C4-2B (cell line): ENCODE data around the gene TEKT3.

ENCODE experiments used
- H3K27ac ChIP-seq: fragments of 450-650 bp; 2 replicates; pipeline ENCODE4 v1.5.1; 2017
- ZFX ChIP-seq: fragments of 450-650 bp; IDR thresholded peaks from 2 replicates; pipeline ENCODE4 v1.6.1; 2017
- TF ChIP-seq, protein P1 (sequence below): fragments of 450-650 bp; conservative IDR thresholded peaks from 2 replicates; pipeline ENCODE4 v1.5.1; 2017; ENCODE audit warnings: mild to moderate bottlenecking

The TEKT3 gene

DNA sequence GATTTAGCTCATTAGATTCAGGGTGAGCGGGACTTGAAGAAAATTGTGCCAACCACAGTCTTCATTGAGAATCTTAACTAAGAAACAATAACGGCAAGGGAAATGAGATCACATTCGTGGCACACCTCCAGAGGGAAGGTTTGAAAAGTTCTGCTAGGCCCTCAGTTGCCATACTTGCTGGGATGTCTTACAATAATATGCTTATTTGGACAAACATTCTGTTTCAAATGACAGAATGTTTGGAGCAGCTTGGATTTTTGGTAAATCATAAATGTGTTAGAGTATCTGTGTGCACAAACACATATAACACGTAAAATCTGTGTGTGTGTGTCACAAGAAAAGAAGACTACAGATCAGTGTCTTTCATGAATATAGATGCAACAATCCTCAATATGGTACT, 24.6 kb upstream of the TEKT3 start:
- H3K27ac ChIP-seq = no peak overlapping the region
- TF ChIP-seq ZFX = no peak
- TF ChIP-seq, protein P1, sequence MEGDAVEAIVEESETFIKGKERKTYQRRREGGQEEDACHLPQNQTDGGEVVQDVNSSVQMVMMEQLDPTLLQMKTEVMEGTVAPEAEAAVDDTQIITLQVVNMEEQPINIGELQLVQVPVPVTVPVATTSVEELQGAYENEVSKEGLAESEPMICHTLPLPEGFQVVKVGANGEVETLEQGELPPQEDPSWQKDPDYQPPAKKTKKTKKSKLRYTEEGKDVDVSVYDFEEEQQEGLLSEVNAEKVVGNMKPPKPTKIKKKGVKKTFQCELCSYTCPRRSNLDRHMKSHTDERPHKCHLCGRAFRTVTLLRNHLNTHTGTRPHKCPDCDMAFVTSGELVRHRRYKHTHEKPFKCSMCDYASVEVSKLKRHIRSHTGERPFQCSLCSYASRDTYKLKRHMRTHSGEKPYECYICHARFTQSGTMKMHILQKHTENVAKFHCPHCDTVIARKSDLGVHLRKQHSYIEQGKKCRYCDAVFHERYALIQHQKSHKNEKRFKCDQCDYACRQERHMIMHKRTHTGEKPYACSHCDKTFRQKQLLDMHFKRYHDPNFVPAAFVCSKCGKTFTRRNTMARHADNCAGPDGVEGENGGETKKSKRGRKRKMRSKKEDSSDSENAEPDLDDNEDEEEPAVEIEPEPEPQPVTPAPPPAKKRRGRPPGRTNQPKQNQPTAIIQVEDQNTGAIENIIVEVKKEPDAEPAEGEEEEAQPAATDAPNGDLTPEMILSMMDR = no peak

DNA sequence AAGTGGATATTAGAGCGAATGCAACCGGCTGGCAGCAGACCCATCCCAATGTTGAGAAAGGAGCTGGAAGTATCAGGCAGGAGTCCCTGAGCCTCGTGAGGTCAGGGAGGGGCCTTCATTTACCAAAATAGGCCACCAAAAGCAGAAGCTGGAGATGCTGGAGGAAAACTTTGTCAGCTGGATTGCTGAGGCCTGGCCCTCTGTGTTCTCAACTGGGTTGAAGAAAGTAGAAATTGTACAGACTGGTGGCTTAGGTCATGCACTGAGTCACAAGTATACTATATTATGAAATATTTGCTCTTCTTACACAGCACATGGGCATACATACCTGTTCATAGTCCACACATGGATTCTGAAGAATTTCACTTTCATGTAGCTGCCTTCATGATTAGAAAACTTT, 23.2 kb upstream of the TEKT3 start:
- H3K27ac ChIP-seq = no peak overlapping the region
- TF ChIP-seq ZFX = no peak
- TF ChIP-seq, protein P1 = no peak

DNA sequence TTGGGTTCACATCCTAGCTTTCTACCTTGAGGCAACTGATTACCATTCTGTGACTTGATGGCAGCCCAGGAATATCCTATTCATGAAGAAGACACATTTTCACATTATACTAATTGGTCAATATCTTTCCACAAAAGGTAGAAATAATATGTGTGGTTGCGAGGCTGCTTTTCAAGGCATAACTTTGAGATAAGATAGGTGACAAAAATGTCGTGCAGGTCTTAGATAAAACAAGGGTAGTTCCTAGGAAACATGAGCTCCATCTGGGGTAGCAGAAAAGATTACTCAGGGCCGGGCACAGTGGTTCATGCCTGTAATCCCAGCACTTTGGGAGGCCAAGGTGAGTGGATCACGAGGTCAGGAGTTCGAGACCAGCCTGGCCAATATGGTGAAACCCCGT, 22.3 kb upstream of the TEKT3 start:
- TF ChIP-seq ZFX = no peak
- TF ChIP-seq, protein P1 = no peak
- H3K27ac ChIP-seq = no peak overlapping the region

DNA sequence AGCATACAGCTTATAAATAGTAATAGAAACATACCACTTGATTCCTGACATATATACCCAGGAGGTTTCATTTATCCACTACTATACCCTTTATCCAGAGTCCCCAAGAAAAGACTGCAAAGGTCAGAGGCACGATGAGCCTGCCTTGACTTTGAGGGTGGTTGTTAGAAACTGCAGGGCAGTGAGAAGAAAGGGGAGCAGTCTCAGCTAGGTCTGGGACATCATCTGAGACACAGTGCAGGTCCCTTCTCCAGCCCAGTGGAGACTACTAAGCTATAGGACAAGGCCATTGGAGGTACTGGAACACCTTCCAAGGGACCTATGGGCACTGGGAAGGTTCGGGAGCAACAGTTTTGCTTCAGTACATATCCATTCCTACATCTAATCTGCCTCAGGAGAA, 20.2 kb upstream of the TEKT3 start:
- TF ChIP-seq, protein P1 = no peak
- TF ChIP-seq ZFX = no peak
- H3K27ac ChIP-seq = no peak overlapping the region

DNA sequence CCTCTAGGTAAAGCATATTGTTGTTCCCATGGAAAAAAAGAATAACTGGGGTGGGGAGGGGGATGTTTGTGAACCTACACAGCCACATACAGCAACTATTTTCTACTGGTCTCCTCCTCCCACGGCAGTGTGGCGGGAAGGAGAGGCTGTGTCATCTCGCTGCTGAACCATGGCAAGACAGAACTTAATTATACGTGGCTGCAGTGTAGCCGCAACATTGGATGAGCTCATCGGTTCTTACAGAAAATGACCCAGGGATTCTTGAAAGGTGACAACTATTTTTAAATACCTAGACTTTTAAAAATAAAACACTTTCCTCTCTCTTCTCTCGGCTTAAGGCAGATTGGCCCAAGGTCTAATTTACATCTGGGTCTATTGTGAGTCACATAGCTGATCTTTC, 19.8 kb upstream of the TEKT3 start:
- H3K27ac ChIP-seq = no peak overlapping the region
- no peak for TF ChIP-seq ZFX
- TF ChIP-seq, protein P1 = no peak

DNA sequence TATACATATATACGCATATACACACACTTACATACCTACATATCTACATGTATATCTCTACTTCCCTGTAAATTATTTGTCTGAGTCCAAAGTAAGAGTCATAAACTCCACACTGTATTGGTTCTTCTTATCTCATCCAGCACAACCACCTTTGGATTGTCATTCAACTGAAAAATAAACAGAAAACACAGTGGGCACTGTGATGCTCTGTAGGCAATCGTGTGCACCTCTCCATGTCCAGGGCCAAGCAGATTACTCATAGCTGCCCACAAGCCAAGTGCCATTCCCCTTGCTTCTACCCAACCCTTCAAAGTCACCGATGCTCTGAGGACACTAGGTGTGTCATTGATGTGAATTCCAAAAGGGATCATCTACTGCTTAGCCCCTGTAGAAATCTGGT, 12.9 kb upstream of the TEKT3 start:
- TF ChIP-seq, protein P1 = no peak
- TF ChIP-seq ZFX = no peak
- no peak overlapping the region for H3K27ac ChIP-seq

DNA sequence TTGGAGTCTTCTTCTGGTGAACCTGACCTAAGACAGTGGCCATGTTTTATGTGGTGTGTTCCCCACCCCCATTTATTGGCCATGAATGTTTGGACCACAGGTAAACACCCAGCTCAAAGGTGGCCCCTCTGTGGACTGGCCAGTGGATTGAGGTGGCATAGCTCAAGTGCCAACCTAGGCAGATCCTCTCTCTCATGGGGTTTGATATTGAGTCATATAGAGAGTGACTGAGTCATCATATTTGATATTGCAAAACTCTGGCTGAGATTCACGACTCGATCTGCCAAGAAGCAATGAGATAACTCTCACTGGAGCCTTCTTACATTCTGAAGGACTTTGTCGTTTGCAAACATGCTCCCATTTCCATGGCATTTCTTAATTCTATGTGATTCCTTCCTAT, 10.5 kb upstream of the TEKT3 start:
- TF ChIP-seq ZFX = no peak
- TF ChIP-seq, protein P1 = no peak
- H3K27ac ChIP-seq = no peak overlapping the region
